Head of caudate nucleus (tissue), 42 donors: ENCODE results near the gene PPP1R1B.

Experiments
- DNase-seq, 42 donors: peaks; one replicate each; pipeline versions ENCODE4 v3.0.0 to v3.0.0-alpha.2; 2020 to 2021; ENCODE audit warnings: mixed read lengths in 7 of 42
- intact Hi-C: fragments of 100-400 bp; cut with DNase I; formaldehyde crosslinking; loops from one replicate; pipeline ENCODE4 v1.15.0; 2022

The PPP1R1B gene

DNA sequence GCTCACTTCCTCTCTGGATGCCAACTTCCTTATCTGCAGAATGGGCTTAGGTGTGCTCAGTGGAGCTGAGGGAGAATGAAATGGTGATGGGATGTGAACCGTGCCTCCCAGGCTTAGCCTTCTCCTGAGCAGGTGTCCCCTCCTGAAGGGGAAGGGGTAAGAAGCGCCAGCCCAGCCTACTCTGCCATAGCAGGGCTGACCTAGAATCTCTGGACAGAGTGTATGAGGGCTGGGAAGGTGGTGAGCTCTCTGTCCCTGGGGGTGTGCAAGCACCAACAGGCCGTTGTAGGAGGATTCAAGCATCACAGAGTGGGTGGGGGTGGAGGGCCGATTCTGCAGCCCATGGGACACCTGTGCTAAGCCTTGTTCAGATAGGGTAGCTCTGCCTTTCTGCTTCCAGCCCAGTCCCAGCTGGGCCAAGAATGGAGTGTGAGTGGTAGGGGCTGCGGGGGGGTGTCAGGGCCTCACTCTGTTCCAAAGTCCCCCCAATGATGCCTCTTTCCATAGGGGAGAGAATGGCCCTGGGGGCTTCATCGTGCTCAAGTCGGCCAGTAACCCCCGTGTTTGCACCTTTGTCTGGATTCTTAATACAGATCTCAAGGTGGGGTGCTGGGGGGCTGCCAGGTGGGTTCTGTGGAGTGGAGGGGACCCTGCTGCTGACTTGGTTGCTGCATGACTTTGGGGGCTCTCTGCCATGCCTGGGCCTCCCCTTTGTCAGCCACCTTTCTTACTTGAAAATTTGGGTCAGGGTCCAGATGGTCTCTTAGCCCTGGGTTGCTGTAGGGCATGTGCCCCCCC, 35.2 kb downstream of the PPP1R1B start:
- DNase-seq: no peak

DNA sequence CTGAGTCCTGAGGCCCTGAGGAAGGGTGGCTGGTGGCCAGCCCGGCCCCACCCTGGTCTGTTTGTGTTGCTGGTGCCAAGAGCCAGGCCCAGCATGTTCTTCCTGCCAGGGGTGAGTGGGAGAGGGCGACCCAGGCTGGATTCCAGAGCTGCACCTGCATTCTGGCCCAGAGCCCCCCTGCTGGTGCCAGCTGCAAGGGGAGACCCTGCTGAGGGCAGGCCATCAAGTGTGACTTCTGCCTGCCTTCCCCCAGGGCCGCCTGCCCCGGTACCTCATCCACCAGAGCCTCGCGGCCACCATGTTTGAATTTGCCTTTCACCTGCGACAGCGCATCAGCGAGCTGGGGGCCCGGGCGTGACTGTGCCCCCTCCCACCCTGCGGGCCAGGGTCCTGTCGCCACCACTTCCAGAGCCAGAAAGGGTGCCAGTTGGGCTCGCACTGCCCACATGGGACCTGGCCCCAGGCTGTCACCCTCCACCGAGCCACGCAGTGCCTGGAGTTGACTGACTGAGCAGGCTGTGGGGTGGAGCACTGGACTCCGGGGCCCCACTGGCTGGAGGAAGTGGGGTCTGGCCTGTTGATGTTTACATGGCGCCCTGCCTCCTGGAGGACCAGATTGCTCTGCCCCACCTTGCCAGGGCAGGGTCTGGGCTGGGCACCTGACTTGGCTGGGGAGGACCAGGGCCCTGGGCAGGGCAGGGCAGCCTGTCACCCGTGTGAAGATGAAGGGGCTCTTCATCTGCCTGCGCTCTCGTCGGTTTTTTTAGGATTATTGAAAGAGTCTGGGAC, 36.0 kb downstream of the PPP1R1B start:
- no peak for DNase-seq
- intact Hi-C loops: no loop called here

More for the DNA sequence above, 35.2 kb downstream of the PPP1R1B start:
- intact Hi-C loops: no loop called here

DNA sequence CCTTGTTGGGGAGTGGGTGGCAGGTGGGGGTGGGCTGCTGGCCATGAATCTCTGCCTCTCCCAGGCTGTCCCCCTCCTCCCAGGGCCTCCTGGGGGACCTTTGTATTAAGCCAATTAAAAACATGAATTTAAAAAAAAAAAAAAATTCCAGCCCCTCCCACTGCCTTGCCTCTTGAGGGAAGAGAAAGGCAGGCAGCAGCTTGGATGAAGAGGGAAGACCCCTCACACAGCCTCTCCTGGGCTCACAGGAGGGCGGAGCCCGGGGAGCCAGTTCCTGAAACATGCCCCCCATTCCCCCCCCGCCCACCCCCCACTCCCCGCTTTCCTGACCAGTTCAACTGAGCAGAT, 36.6 kb downstream of the PPP1R1B start:
- intact Hi-C loops: no loop called here
- no peak for DNase-seq

DNA sequence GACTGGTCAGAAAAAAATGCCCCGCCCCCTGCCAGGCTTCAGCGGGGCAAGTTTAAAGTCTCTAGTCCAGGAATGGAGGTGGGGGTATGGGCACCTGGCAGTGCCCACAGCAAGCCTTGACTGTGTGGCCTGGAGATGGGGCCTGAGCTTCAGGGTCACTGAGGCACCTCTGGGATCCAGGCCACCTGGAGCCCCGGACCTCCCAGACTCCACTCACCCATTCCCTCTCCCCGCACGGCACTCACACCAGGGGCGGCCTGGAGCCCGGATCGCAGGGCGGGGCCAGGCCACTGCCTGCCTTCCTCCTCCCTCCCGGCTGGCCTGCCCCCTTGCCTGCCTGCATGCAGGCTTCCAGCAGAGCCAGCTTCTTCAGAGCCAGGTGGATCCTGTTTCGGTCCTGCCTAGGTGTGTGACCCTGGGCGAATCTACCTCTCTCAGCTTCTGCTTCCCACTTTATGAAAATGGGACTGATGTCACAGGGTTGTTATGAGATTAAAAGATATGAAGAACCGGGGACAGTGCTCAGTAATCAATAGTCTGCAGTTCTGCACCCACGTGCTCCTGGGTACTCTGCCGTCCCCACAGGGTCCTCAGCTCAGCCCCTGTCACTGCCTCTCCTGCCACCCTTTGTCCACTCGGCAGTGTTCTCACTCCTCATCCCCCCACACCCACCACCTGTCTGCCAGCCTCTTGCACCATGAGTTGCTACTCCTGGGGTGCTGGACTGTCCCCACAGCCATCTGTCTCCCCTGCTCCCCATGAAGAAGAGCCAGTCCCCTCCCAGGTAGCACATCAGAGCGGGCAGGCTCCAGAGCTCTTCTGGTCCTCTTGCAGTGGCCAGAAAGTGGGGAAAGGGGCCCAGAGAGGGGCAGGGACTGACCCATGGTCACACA, 37.2 kb downstream of the PPP1R1B start:
- intact Hi-C loops: no loop called here
- no peak for DNase-seq

DNA sequence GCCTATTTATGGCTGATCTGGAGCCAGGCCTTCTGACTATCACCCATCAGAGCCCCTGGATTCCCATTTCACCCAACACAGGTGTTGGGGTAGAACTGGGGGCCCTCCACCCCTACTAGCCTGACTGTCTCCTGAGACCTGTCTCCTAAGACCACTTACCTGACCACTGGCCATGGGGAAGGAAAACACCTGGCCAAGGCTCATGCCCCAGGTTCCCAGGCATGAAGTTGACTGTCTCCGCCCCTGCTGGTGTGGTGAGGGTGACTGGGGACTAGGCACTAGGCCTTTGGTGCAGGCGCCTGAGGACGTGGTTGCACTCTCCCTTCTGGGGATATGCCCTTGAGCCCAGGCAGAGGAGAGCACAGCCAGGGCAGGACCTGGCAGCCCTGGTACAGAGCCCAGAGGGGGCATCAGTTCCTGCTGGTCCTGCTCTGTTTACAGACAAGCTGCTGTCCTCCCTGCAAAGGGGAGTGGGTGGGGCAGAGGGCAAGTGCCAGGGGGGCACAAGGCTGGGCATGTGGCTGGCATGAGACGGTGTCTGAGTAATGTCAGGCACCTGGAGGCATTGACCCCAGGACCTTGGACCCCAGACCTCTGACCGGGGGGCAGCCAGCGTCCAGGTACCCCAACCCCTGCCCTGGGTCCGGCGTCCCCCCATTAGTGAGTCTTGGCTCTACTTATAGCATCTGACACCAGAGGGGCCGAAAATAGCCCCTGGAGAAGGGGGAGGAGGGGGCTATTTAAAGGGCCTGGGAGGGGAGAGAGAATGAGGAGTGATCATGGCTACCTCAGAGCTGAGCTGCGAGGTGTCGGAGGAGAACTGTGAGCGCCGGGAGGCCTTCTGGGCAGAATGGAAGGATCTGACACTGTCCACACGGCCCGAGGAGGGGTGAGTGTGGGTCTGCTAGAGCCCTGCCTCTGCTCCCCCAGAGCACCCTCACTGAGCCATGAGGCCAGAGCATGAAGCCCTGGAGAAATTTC, 38.1 kb downstream of the PPP1R1B start, which contains the start of gene TCAP:
TSS of gene TCAP (plus strand) at position 769 of the 981 bp plus-strand sequence. CDS start at position 780, 11 bp downstream.
- intact Hi-C loops: loop anchor here (5.0 kb wide), 1 partner anchor 33 kb away; no protein-coding TSS in a partner anchor

DNA sequence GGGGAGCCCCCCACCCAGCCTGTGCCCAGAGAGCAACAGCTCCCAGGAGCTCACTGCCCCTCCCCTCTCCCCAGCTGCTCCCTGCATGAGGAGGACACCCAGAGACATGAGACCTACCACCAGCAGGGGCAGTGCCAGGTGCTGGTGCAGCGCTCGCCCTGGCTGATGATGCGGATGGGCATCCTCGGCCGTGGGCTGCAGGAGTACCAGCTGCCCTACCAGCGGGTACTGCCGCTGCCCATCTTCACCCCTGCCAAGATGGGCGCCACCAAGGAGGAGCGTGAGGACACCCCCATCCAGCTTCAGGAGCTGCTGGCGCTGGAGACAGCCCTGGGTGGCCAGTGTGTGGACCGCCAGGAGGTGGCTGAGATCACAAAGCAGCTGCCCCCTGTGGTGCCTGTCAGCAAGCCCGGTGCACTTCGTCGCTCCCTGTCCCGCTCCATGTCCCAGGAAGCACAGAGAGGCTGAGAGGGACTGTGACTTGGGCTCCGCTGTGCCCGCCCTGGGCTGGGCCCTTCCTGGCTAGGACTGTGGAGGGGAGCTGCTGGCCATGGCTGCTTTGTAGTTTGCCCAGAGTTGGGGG, 39.0 kb downstream of the PPP1R1B start:
- intact Hi-C loops: loop anchor here (5.0 kb wide), 1 partner anchor 33 kb away; no protein-coding TSS in a partner anchor
- DNase-seq: peak in 4 of 42 donors; percentile 34 to 50 (median 44)

More for the DNA sequence above, 38.1 kb downstream of the PPP1R1B start, which contains the start of gene TCAP:
- no peak for DNase-seq

DNA sequence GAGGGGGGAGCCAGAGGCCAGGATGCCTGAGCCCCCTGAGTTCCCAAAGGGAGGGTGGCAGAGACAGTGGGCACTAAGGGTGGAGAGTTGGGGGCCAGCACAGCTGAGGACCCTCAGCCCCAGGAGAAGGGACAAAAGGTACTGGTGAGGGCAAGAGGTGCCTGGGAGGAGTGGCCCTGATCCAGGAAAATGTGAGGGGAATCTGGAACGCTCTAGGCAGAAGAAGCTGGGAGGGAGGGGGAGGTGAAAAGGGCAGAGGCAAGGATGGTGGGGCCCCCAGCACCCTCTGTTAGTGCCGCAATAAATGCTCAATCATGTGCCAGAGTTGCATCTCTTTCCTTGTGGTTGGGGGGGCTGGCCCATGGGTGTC, 39.5 kb downstream of the PPP1R1B start:
- intact Hi-C loops: loop anchor here (5.0 kb wide), 1 partner anchor 34 kb away; no protein-coding TSS in a partner anchor
- peak in 1 of 42 donors; percentile 19 for DNase-seq

DNA sequence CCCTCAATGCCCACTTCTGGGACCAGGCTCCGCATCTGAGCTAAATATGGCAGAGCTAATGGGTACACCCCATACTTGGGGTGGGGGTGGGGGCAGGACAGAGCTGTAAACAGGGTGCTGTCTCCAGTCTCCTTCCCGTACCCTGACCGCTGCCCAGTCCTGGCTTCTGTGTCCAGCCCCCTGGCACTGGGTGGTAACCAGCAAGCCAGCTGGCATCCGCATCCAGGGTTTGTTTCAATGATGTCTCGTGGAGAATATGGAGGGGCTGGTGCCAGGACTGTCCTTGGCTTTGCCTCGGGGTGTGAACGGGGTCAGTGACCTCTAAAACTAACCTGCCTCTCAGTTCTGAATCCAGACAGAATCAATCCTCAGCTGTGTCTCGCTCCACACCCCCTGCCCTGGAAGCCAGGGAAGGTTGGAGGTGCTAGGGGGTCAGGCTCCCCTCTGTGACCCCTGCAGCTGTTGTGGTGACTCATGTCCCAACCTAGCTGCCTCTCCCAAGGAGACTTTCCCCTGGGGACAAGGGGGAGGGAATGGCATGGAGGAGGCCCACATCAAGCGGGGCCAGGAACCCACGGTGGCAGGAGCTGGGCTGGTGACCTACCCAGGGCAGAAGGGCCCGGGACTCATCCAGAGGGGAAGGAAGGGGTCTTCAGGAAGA, 40.0 kb downstream of the PPP1R1B start:
- intact Hi-C loops: loop anchor here (5.0 kb wide), 1 partner anchor 34 kb away; no protein-coding TSS in a partner anchor
- peak in 26 of 42 donors; percentile 40 to 83 (median 62) for DNase-seq

DNA sequence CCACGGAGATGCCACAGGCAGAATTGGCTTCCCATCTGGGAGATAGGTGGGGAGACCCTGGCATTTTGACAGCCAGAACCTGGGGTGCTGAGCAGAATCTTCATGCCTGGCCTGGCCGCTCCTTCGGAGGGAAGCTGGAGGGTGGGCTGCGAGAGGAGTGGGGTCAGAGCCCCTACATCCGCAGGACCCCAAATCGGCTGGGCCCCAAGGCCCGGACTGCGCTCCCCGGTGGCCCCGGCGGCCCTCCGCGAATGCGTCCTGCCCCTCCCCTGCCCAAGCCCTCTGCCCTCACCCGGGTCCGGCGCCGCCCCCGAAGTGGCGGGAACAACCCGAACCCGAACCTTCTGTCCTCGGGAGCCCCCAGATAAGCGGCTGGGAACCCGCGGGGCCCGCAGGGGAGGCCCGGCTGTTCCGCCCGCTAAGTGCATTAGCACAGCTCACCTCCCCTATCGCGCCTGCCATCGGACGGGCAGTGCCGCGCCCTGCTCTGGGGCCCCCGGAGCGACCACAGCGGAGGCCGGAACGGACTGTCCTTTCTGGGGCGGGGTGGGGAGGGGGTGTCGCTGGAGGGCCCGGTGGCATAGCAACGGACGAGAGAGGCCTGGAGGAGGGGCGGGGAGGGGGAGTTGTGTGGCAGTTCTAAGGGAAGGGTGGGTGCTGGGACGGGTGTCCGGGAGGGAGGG, 40.7 kb downstream of the PPP1R1B start:
- peak in 2 of 42 donors; percentile 50 to 51 for DNase-seq
- intact Hi-C loops: loop anchor here (5.0 kb wide), 1 partner anchor 35 kb away; no protein-coding TSS in a partner anchor

DNA sequence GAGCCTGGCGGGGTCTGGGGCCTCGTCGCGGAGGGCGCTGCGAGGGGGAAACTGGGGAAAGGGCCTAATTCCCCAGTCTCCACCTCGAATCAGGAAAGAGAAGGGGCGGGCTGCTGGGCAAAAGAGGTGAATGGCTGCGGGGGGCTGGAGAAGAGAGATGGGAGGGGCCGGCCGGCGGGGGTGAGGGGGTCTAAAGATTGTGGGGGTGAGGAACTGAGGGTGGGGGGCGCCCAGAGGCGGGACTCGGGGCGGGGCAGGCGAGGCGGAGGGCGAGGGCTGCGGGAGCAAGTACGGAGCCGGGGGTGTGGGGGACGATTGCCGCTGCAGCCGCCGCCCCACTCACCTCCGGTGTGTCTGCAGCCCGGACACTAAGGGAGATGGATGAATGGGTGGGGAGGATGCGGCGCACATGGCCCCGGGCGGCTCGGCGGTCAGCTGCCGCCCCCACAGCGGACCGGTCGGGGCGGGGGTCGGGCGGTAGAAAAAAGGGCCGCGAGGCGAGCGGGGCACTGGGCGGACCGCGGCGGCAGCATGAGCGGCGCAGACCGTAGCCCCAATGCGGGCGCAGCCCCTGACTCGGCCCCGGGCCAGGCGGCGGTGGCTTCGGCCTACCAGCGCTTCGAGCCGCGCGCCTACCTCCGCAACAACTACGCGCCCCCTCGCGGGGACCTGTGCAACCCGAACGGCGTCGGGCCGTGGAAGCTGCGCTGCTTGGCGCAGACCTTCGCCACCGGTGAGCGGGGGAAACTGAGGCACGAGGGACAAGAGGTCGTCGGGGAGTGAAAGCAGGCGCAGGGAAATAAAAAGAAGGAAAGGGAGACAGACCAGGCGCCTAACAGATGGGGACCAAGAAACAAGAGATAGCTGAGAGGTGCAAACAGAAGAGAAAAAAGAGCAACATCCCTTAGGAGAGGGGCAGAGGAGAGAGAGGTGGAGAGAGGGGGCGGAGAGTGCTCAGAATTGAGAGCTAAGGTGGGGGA, 41.5 kb downstream of the PPP1R1B start, which contains the start of gene PNMT:
TSS of gene PNMT (plus strand) at position 509 of the 980 bp plus-strand sequence. CDS start at position 532, 23 bp downstream.
- peak in 39 of 42 donors; percentile 57 to 88 (median 76) for DNase-seq
- intact Hi-C loops: loop anchor here (5.0 kb wide), 1 partner anchor 36 kb away; no protein-coding TSS in a partner anchor

DNA sequence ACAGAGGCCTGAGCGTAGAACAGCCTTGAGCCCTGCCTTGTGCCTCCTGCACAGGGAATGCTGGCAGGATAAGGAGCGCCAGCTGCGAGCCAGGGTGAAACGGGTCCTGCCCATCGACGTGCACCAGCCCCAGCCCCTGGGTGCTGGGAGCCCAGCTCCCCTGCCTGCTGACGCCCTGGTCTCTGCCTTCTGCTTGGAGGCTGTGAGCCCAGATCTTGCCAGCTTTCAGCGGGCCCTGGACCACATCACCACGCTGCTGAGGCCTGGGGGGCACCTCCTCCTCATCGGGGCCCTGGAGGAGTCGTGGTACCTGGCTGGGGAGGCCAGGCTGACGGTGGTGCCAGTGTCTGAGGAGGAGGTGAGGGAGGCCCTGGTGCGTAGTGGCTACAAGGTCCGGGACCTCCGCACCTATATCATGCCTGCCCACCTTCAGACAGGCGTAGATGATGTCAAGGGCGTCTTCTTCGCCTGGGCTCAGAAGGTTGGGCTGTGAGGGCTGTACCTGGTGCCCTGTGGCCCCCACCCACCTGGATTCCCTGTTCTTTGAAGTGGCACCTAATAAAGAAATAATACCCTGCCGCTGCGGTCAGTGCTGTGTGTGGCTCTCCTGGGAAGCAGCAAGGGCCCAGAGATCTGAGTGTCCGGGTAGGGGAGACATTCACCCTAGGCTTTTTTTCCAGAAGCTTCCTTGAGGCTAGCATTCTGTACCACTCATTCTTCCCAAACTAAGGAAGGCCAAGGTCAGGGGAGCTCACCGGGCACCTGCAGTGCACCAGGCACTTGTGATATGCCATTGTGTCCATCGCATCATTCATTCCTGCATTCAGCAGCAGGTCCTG, 43.4 kb downstream of the PPP1R1B start:
- no peak for DNase-seq
- intact Hi-C loops: loop anchor here (5.0 kb wide), 2 partner anchors 38 to 48 kb away; no protein-coding TSS in a partner anchor

DNA sequence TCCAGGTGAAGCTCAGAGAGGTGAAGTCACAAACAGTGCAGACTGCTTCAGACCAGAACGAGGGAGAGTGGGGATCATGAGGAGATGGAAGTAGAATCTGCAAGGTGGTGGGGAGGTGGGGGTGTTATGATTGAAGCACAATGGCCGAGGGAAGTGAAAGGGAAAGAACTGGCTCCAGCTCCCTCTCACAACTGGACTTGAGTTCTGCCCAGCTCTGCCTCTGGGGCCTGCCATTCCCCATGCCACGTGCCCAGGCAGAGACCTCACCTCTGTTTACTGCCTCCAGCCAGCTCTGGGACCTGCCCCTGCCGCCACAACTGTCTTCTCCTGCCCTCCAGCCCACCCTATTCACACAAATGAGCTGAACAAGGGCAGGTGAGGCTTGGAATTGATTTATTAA, 44.0 kb downstream of the PPP1R1B start:
- intact Hi-C loops: loop anchor here (5.0 kb wide), 1 partner anchor 48 kb away; no protein-coding TSS in a partner anchor
- DNase-seq: no peak

DNA sequence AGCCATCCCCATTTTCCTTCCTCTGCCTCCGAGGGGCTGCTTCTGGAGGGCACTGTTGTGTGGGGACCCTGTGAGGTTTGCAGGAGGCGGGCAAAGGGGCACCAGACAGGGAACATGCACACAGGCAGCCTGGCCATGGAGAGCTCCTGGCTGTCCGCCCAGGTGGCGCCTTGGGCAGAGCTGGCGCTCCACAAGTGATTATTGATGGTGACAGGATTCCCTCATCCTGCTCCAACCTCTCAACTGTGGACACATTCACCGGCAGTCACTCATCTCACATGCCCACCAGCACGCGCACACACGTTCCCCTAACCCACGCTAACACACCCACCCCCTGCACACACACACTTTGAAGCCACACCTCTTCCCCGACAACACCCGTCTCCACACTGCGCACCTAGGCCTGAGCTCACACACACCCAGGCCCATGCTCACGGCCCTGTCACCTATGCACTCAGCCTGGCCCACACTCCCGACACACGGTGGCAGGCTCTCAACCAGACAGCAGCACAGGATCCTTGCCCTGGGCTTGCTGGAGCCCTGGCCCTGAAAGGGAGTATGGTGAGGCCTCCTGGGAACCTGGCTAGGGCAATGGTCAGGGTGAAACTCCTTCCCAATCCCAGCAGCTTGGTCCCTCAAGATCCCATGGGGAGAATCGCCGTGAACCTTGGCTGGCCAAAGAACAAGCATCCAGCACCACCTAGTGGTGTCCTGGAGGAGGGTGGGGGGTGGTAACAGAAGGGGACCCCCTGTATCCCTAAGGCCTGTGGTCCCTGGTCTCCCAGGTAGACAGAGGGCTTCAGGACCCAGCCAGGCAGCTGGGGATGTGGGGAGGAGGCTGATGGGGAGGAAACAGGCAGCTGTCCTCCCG, 45.1 kb downstream of the PPP1R1B start:
- intact Hi-C loops: loop anchor here (5.0 kb wide), 1 partner anchor 50 kb away; no protein-coding TSS in a partner anchor
- peak in 24 of 42 donors; percentile 40 to 78 (median 60) for DNase-seq
